ENCODE results near the gene ALDH4A1.
"Not testable (repeated sequence)": the region's sequence is repeated elsewhere in the genome, so short reads cannot be mapped to it uniquely, and the experiment has no call there.

Gene ALDH4A1

GRCh38 chr1:18900303-18900841, 2.0 kb downstream of the ALDH4A1 start:
- DNase-seq (ENCODE audit: low spot score) = no peak

- DNase-seq (ENCODE audit: low spot score) = no peak
Measured at GRCh38 chr1:18899363-18900049, 2.8 kb downstream of the ALDH4A1 start.

- no peak for DNase-seq (ENCODE audit: low spot score)
Measured at GRCh38 chr1:18898567-18898966, 3.8 kb downstream of the ALDH4A1 start.

GRCh38 chr1:18895317-18895716, 7.0 kb downstream of the ALDH4A1 start:
- no peak for DNase-seq (ENCODE audit: low spot score)

GRCh38 chr1:18893120-18893519, 9.2 kb downstream of the ALDH4A1 start:
- DNase-seq (ENCODE audit: low spot score) = no peak

GRCh38 chr1:18891858-18892257, 10.5 kb downstream of the ALDH4A1 start:
- not testable (repeated sequence) for DNase-seq (ENCODE audit: low spot score)

GRCh38 chr1:18891426-18891780, 11.0 kb downstream of the ALDH4A1 start:
- no peak for DNase-seq (ENCODE audit: low spot score)

- DNase-seq (ENCODE audit: low spot score) = no peak
Measured at GRCh38 chr1:18890706-18891425, 11.5 kb downstream of the ALDH4A1 start.

- DNase-seq (ENCODE audit: low spot score) = no peak
Measured at GRCh38 chr1:18886003-18886335, 16.4 kb downstream of the ALDH4A1 start.

GRCh38 chr1:18885311-18886002, 16.9 kb downstream of the ALDH4A1 start:
- DNase-seq (ENCODE audit: low spot score) = no peak

- DNase-seq (ENCODE audit: low spot score) = no peak
Measured at GRCh38 chr1:18884727-18885126, 17.6 kb downstream of the ALDH4A1 start.

GRCh38 chr1:18884419-18884717, 18.0 kb downstream of the ALDH4A1 start:
- no peak for DNase-seq (ENCODE audit: low spot score)

- DNase-seq (ENCODE audit: low spot score) = peak; percentile 55
Measured at GRCh38 chr1:18883636-18884418, 18.5 kb downstream of the ALDH4A1 start.

- DNase-seq (ENCODE audit: low spot score) = no peak
Measured at GRCh38 chr1:18883079-18883478, 19.3 kb downstream of the ALDH4A1 start.

GRCh38 chr1:18882486-18882885, 19.9 kb downstream of the ALDH4A1 start:
- no peak for DNase-seq (ENCODE audit: low spot score)

GRCh38 chr1:18881642-18882431, 20.5 kb downstream of the ALDH4A1 start:
- no peak for DNase-seq (ENCODE audit: low spot score)

- DNase-seq (ENCODE audit: low spot score) = no peak
Measured at GRCh38 chr1:18881164-18881563, 21.2 kb downstream of the ALDH4A1 start.

GRCh38 chr1:18880585-18880984, 21.8 kb downstream of the ALDH4A1 start:
- DNase-seq (ENCODE audit: low spot score) = no peak

GRCh38 chr1:18879791-18880309, 22.5 kb downstream of the ALDH4A1 start:
- DNase-seq (ENCODE audit: low spot score) = no peak

GRCh38 chr1:18879215-18879790, 23.1 kb downstream of the ALDH4A1 start:
- DNase-seq (ENCODE audit: low spot score) = no peak

Data from RKO (cell line).